Subcutaneous abdominal adipose tissue (tissue), 5 donors: ENCODE data around the gene APC.
A peak's percentile ranks its signal among the peaks of the same experiment; 100 is the strongest.
"Not testable (repeated sequence)": the region's sequence is repeated elsewhere in the genome, so short reads cannot be mapped to it uniquely, and the experiment has no call there.

ENCODE experiments used
- H3K27ac ChIP-seq: one replicate; pipeline ENCODE4 v1.7.0; 2013; ENCODE audit warnings: low read depth, mild to moderate bottlenecking, inconsistent platforms, low read length, moderate library complexity
- H3K27me3 ChIP-seq, 5 donors: one replicate each; pipeline ENCODE4 v1.7.0; 2013; ENCODE audit warnings: low read length in 5 of 5, inconsistent platforms in 1 of 5; ENCODE audit not compliant: control insufficient read depth in 5 of 5, insufficient read depth in 4 of 5
- H3K36me3 ChIP-seq, 5 donors: one replicate each; pipeline ENCODE4 v1.7.0; 2013; ENCODE audit warnings: low read length in 5 of 5; ENCODE audit not compliant: control insufficient read depth in 5 of 5, insufficient read depth in 5 of 5
- H3K4me1 ChIP-seq, 5 donors: one replicate each; pipeline ENCODE4 v1.7.0; 2013; ENCODE audit warnings: low read length in 5 of 5, mild to moderate bottlenecking in 3 of 5, moderate library complexity in 1 of 5; ENCODE audit not compliant: control insufficient read depth in 5 of 5, insufficient read depth in 5 of 5
- H3K4me3 ChIP-seq, 5 donors: one replicate each; pipeline ENCODE4 v1.7.0; 2013; ENCODE audit warnings: low read length in 5 of 5, low read depth in 1 of 5
- H3K9ac ChIP-seq, 5 donors: one replicate each; pipeline ENCODE4 v1.7.0; 2013; ENCODE audit warnings: low read length in 5 of 5, mild to moderate bottlenecking in 4 of 5, moderate library complexity in 3 of 5
- H3K9me3 ChIP-seq, 5 donors: one replicate each; pipeline ENCODE4 v1.7.0; 2013; ENCODE audit warnings: low read length in 5 of 5; ENCODE audit not compliant: control insufficient read depth in 5 of 5
- donor health status: healthy.
- donor health status: healthy.
- donor health status: healthy.
- donor health status: healthy.
- donor health status: healthy.

Gene APC

GRCh38 chr5:112844489-112844888, 106.8 kb downstream of the APC start:
- Histone ChIP-seq H3K4me1 (peaks cover 0 to 3% (median 0%) of the 10 kb centered on the region in 5 donors), H3K9ac (no peak overlapping the region), H3K27ac (no peak overlapping the region), H3K36me3 (peaks cover 3 to 10% (median 7%) of the 10 kb centered on the region in 5 donors), H3K27me3 (no peaks in the 10 kb centered on the region), H3K4me3 (no peak overlapping the region), H3K9me3 (no peaks in the 10 kb centered on the region)

- H3K4me1 ChIP-seq, result peaks cover 0 to 3% (median 0%) of the 10 kb centered on the region in 5 donors
- H3K27ac ChIP-seq, result no peak overlapping the region
- no peaks in the 10 kb centered on the region for H3K9me3 ChIP-seq
- H3K9ac ChIP-seq, result no peak overlapping the region
- H3K27me3 ChIP-seq, result no peaks in the 10 kb centered on the region
- H3K36me3 ChIP-seq, result no peaks in the 10 kb centered on the region
- H3K4me3 ChIP-seq, result no peak overlapping the region
Observed at GRCh38 chr5:112846556-112846955, 108.9 kb downstream of the APC start.

- H3K27ac ChIP-seq, result no peak overlapping the region
- H3K4me1 ChIP-seq, result peaks cover 0 to 3% (median 0%) of the 10 kb centered on the region in 5 donors
- H3K9me3 ChIP-seq, result no peaks in the 10 kb centered on the region
- H3K27me3 ChIP-seq, result no peaks in the 10 kb centered on the region
- H3K4me3 ChIP-seq, result no peak overlapping the region
- no peaks in the 10 kb centered on the region for H3K36me3 ChIP-seq
- no peak overlapping the region for H3K9ac ChIP-seq
Observed at GRCh38 chr5:112847306-112847705, 109.6 kb downstream of the APC start.

- Histone ChIP-seq H3K27me3 (no peaks in the 10 kb centered on the region), H3K27ac (no peak overlapping the region), H3K4me3 (no peak overlapping the region), H3K36me3 (no peaks in the 10 kb centered on the region), H3K4me1 (peaks cover 0 to 3% (median 0%) of the 10 kb centered on the region in 5 donors), H3K9ac (peak overlapping the region in 1 of 5 donors; percentile 21), H3K9me3 (no peaks in the 10 kb centered on the region)
Observed at GRCh38 chr5:112848116-112848811, 110.6 kb downstream of the APC start.

- H3K9me3 ChIP-seq, result no peaks in the 10 kb centered on the region
- no peaks in the 10 kb centered on the region for H3K27me3 ChIP-seq
- no peak overlapping the region for H3K9ac ChIP-seq
- H3K4me1 ChIP-seq, result peaks cover 0 to 3% (median 0%) of the 10 kb centered on the region in 5 donors
- no peaks in the 10 kb centered on the region for H3K36me3 ChIP-seq
- no peak overlapping the region for H3K4me3 ChIP-seq
- no peak overlapping the region for H3K27ac ChIP-seq
Observed at GRCh38 chr5:112849912-112850311, 112.2 kb downstream of the APC start.

- no peak overlapping the region for H3K4me3 ChIP-seq
- no peaks in the 10 kb centered on the region for H3K27me3 ChIP-seq
- H3K4me1 ChIP-seq, result no peaks in the 10 kb centered on the region
- H3K9ac ChIP-seq, result no peak overlapping the region
- H3K9me3 ChIP-seq, result no peaks in the 10 kb centered on the region
- H3K36me3 ChIP-seq, result no peaks in the 10 kb centered on the region
- H3K27ac ChIP-seq, result no peak overlapping the region
Observed at GRCh38 chr5:112854651-112855050, 117.0 kb downstream of the APC start.

GRCh38 chr5:112857866-112858265, 120.2 kb downstream of the APC start:
- Histone ChIP-seq H3K4me1 (peaks cover 3 to 22% (median 20%) of the 10 kb centered on the region in 5 donors), H3K4me3 (no peak overlapping the region), H3K9ac (no peak overlapping the region), H3K27ac (no peak overlapping the region), H3K36me3 (no peaks in the 10 kb centered on the region), H3K9me3 (no peaks in the 10 kb centered on the region), H3K27me3 (no peaks in the 10 kb centered on the region)

- peaks cover 8 to 16% (median 14%) of the 10 kb centered on the region in 5 donors for H3K36me3 ChIP-seq
- H3K9me3 ChIP-seq, H3K27me3 ChIP-seq: not testable (repeated sequence)
- peak overlapping the region; percentile 88 for H3K27ac ChIP-seq
- H3K4me3 ChIP-seq, result peak overlapping the region; percentile 88 to 98 (median 94)
- peak overlapping the region; percentile 90 to 99 (median 99) for H3K9ac ChIP-seq
- H3K4me1 ChIP-seq, result peaks cover 3 to 34% (median 27%) of the 10 kb centered on the region in 5 donors
Observed at GRCh38 chr5:112860571-112860928, 122.9 kb downstream of the APC start.

GRCh38 chr5:112860929-112861637, 123.4 kb downstream of the APC start, which contains the start of gene SRP19:
SRP19 (plus strand) TSS chr5:112861287; CDS start chr5:112861377, 90 bp downstream.
- no peaks in the 10 kb centered on the region for H3K9me3 ChIP-seq
- no peaks in the 10 kb centered on the region for H3K27me3 ChIP-seq
- peak within 1 kb of the TSS; percentile 88 to 98 (median 94) for H3K4me3 ChIP-seq
- peak within 1 kb of the TSS; percentile 90 to 99 (median 99) for H3K9ac ChIP-seq
- H3K27ac ChIP-seq, result peak within 1 kb of the TSS; percentile 88
- H3K36me3 ChIP-seq, result peaks cover 8 to 20% (median 17%) of the 10 kb centered on the region in 5 donors
- H3K4me1 ChIP-seq, result peaks cover 3 to 34% (median 27%) of the 10 kb centered on the region in 5 donors

- Histone ChIP-seq H3K27me3 (no peaks in the 10 kb centered on the region), H3K36me3 (peaks cover 8 to 26% (median 21%) of the 10 kb centered on the region in 5 donors), H3K27ac (peak overlapping the region; percentile 88), H3K9ac (peak overlapping the region; percentile 90 to 99 (median 99)), H3K4me3 (peak overlapping the region; percentile 88 to 98 (median 94)), H3K9me3 (no peaks in the 10 kb centered on the region), H3K4me1 (peaks cover 3 to 34% (median 27%) of the 10 kb centered on the region in 5 donors)
Observed at GRCh38 chr5:112861638-112861985, 123.9 kb downstream of the APC start.
